Stimulated activated CD8-positive, alpha-beta memory T cell treated with anti-CD3 and anti-CD28 coated beads, Interleukin-7, amount 100 ng/mL, for 48 hours (primary cell): ENCODE measurements around the gene PTBP1.
"Not testable (repeated sequence)": the region's sequence is repeated elsewhere in the genome, so short reads cannot be mapped to it uniquely, and the experiment has no call there.

Source experiments
- DNase-seq, 2 donors: peaks; one replicate each; pipeline ENCODE4 v3.0.0-alpha.2; 2020; ENCODE audit warnings: low read depth in 1 of 2; ENCODE audit errors: extremely low read depth in 1 of 2

Gene PTBP1

DNA sequence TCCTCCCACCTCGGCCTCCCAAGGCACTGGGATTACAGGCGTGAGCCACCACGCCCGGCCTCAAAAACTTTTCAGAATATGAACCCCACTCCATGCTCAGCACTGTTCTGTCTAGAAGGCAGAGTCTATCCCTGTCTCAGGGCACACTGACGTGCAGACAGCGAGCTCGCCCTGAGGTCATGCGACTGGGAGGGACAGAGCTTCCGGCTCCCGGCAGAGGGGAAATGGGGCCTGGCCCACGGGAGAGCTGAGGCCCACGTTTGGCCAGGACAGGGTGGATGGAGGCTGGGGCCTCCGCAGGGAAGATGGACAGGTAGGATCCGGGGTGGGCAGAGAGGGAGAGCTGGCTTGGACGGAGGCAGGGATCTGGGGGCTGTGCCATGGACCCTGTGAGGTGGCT is 27.6 kb downstream of the PTBP1 start:
- DNase-seq, result no peak

DNA sequence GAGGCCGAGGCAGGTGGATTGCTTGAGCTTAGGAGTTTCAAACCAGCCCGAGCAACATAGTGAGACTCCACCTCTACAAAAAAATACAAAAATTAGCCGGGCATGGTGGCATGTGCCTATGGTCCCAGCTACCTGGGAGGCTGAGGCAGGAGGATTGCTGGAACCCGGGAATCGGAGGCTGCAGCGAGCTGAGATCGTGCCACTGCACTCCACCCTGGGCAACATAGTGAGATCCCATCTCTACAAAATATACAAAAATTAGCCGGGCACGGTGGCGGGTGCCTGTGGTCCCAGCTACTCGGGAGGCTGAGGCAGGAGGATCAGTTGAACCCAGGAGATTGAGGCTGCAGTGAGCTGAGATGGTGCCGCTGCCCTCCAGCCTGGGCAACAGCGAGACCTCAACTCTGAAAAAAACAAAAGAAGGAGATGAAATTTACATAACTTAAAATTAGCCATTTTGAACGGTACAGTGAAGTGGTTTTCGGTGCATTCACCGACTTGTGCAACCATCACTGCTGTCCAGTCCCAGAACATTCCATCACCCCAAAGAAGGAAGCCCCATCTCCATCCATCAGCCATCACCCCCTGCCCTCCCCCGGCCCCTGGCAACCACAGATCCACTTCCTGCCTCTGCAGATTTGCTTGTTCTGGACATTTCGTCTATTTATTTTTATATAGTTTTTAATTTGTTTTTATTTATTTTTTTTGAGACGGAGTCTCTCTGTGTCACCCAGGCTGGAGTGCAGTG is 28.8 kb downstream of the PTBP1 start:
- DNase-seq, result no peak

DNA sequence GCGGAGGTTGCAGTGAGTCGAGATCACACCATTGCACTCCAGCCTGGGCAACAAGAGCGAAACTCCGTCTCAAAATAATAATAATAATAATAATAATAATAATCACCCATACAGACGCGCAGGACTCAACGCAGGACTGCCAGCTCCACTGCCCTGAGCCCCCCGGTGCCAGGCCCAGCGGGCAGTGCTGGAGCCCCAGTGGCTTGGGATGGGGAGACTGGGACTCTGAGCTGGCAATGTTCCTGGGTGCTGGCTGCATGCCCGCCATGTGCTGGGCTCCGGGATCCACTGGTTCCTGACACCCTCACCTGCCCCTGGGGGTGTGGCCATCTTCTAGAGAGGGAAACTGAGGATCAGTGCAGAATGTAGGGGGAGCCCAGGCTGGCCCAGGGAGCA is 30.1 kb downstream of the PTBP1 start:
- no peak for DNase-seq

GRCh38 chr19:827710-828321 is 30.6 kb downstream of the PTBP1 start, which contains the start of gene AZU1:
Gene AZU1, plus strand, starts transcription at chr19:827837. Its CDS starts 10 bp downstream, at chr19:827847.
- DNase-seq, result no peak

DNA sequence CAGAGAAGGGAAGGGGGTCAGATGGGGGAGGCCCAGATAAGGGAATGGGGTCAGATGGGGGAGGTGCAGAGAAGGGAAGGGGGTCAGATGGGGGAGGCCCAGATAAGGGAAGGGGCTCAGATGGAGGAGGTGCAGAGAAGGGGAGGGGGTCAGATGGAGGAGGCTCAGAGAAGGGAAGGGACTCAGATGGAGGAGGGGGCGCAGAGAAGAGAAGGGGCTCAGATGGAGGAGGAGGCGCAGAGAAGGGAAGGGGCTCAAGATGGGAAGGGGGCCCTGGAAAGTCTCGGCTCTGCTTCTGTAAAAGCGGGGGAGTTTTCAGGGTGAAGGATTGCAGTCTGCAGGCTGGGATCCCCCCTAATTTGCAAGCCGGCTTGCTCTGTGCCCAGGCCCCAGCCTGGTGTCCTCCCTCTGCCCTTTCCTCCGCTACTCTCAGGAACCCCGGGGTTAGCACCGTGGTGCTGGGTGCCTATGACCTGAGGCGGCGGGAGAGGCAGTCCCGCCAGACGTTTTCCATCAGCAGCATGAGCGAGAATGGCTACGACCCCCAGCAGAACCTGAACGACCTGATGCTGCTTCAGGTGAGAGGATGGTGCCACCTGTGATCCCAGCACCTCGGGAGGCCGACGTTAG is 32.0 kb downstream of the PTBP1 start:
- DNase-seq, result no peak

- no peak for DNase-seq
Observed at GRCh38 chr19:831407-832369, 34.4 kb downstream of the PTBP1 start.

- DNase-seq, result no peak
Observed at GRCh38 chr19:834216-834615, 37.0 kb downstream of the PTBP1 start.

DNA sequence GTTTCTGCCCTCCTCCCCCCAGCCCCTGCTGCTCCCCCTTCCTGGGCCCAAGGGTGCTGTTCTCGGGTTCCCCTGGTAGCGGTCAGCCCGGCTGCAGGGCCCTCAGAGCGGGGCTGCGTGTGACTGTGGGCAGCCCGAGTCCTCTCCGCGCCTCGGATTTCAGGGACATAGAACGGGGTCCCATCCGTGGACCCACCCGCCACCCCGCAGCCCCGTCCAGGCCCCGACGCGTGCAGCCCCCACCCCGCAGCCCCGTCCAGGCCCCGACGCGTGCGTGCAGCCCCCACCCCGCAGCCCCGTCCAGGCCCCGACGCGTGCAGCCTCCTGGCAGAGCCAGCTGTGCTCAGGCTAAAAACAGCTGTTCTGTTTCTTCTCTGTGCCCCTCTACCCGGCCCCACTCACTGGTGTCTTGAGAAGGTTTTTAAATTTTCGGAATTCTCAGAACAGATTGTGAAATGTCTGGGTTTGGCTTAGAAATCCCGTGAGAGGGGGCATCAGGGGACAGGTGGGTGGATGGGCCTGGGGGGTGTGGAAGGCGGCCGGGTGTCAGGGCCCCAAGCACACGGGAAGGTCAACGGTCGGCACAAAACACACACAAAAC is 38.1 kb downstream of the PTBP1 start:
- DNase-seq, result no peak

- no peak for DNase-seq
Observed at GRCh38 chr19:840519-841206, 43.4 kb downstream of the PTBP1 start, which contains the start of gene PRTN3. Gene PRTN3, plus strand, starts transcription at chr19:840999. Its CDS starts 10 bp downstream, at chr19:841009.

DNA sequence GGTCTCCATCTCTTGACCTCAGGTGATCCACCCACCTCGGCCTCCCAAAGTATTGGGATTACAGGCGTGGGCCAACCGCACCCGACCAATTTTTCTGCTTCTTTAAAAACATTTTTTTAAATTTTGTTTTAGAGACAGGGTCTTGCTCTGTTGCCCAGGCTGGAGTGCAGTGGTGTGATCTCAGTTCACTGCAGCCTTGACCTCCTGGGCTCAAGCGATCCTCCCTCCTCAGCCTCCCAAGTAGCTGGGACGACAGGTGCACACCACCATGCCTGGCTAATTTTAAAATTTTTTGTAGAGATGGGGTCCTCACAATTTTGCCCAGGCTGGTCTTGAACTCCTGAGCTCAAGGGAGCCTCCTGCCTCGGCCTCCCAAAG is 45.5 kb downstream of the PTBP1 start:
- DNase-seq, result not testable (repeated sequence)

GRCh38 chr19:843180-843835 is 46.1 kb downstream of the PTBP1 start:
- no peak for DNase-seq

DNA sequence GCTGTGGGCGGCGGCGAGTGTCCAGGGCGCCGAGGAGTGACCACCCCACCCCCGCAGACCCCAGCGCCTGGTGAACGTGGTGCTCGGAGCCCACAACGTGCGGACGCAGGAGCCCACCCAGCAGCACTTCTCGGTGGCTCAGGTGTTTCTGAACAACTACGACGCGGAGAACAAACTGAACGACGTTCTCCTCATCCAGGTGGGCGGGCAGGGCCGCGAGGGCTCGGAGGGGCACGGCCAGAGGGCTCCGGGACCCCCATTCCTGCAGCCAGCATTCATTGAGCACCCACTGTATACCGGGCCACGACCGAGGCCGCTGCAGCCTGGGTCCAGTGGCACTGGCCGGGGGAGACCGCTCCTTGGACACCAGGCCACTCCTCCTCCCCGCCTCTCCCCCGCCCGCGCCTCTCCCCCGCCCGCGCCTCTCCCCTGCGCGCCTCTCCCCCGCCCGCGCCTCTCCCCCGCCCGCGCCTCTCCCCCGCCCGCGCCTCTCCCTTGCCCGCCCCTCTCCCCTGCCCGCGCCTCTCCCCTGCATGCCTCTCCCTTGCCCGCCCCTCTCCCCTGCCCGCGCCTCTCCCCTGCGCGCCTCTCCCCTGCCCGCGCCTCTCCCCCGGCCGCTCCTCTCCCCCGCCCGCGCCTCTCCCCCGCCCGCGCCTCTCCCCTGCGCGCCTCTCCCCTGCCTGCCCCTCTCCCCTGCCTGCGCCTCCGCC is 46.7 kb downstream of the PTBP1 start:
- no peak for DNase-seq

DNA sequence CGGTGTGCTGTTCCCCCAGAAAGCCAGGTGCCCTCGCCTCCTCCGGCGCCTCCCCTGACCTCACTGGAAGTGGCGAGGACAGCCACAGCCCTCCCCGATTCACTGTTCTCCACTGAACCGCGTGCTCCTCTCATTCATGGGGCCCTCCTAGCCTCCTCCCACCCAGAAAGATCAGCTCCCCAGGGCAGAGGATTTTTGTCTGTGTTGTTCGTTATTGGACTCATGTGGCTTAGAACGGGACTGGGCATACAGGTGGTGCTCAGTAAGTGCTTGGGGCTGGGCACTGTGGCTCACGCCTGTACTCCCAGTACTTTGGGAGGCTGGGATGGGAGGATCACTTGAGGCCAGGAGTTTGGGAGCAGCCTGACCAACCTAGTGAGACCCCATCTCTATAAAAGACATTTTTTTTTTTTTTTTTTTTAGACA is 47.3 kb downstream of the PTBP1 start:
- no peak for DNase-seq

DNA sequence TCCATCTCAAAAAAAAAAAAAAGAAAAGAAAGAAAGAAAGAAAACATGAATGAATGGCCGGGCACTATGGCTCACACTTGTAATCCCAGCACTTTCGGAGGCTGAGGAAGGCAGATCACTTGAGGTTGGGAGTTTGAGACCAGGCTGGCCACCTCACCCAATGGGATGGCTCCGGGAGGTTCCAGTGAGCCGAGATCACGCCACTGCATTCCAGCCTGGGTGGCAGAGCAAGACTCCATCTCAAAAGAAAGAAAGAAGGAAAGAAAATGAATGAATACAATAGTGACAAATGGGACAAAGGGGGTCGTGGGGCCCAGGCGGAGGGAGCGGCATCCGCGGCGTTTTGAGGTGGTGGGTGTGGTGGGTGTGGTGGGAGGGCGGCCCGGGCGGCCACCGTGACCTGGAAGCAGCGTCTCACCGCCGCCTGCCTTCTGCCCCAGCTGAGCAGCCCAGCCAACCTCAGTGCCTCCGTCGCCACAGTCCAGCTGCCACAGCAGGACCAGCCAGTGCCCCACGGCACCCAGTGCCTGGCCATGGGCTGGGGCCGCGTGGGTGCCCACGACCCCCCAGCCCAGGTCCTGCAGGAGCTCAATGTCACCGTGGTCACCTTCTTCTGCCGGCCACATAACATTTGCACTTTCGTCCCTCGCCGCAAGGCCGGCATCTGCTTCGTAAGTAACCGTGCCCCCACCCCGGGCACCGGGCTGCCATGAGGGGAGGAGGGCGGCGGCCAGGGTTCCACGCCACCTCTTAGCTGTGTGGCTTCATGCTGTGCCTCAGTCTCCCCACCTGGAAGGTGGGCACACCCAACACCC is 48.7 kb downstream of the PTBP1 start:
- no peak for DNase-seq

DNA sequence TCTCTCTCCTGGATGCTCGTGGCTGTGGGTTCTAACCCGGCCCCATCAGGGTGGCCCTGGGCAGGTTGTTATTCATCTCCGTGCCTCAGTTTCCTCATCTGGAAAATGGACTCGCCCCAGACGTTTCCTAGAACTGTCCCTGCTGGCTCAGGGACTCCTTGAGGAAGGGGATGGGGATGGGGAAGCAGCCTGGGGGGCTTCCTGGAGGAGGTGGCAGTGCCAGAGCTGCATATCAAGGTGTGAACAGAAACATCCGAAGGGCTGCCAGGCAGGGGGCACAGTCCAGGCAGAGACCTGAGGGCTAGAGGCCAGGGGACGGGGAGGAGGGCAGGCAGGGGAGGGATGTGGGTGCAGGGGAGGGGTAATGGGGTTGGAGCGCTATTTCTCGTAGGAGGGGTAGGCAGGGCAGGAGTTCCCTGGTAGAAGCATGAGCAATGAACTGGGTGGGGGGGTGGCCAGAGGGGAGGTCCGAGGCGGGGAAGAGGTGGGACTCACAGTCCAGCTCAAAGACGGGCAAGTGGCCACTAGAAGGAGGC is 51.2 kb downstream of the PTBP1 start:
- no peak for DNase-seq

DNA sequence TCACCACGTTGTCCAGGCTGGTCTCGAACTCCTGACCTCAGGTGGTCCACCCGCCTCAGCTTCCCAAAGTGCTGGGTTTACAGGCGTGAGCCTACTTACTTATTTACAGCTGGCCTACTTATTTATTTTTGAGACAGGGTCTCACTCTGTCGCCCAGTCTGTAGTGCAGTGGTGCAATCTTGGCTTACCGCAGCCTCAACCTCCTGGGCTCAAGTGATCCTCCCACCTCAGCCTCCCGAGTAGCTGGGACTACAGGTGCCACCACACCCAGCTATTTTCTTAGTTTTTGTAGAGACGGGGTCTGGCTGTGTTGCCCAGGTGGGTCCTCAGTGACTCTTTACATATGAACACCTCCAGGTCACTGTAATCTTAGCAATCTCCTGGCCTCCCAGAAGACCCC is 51.9 kb downstream of the PTBP1 start:
- DNase-seq, result not testable (repeated sequence)

GRCh38 chr19:850221-850978 is 53.1 kb downstream of the PTBP1 start:
- no peak for DNase-seq
